ENCODE results near the gene NDE1. TPM values are rescaled to one million over a fixed set of nuclear protein-coding genes. Genes with fewer than 3 reads are reported as not detected.
A peak's percentile ranks its signal among the peaks of the same experiment; 100 is the strongest.

The NDE1 gene
- total and polyA plus RNA-seq, 9 of the 15 experiments (the other 6 are each of a cell fraction or from before 2014, with no cell fraction given), result 3.1 to 59.9 (median 30.0) TPM

- peak; percentile 37; the same call in 1 of the 2 replicates for TF ChIP-seq CGGBP1 (CRISPR knock-in tag; IDR thresholded peaks at IDR 0.05)
- no peak for TF ChIP-seq ETV1 (tag; conservative IDR thresholded peaks at IDR 0.05; ENCODE audit: low read depth)
- peak; percentile 69 for TF ChIP-seq CCNT2 (IDR thresholded peaks at IDR 0.05; ENCODE audit: borderline replicate concordance, extremely low read depth, insufficient read length, low read depth, low read length)
- 0 out of 4 replicates have a peak, but pooled peaks have one; percentile 37 to 54 for TF ChIP-seq NONO (IDR thresholded peaks at IDR 0.05; ENCODE audit: low read depth in 2 of 2, low read length in 1 of 2)
- no peak for TF ChIP-seq SREBF1 (IDR thresholded peaks at IDR 0.05; ENCODE audit: borderline replicate concordance, low read depth, low read length)
- no peak for TF ChIP-seq MIER1 (IDR thresholded peaks at IDR 0.05; ENCODE audit: low read depth)
- peak; percentile 70 for TF ChIP-seq TAF1 (IDR thresholded peaks at IDR 0.05; ENCODE audit: control insufficient read depth, extremely low read depth, insufficient read depth, low read length, severe bottlenecking)
- no peak for TF ChIP-seq SMAD3 (CRISPR knock-in tag; conservative IDR thresholded peaks at IDR 0.05)
- TF ChIP-seq NCOA1 (IDR thresholded peaks at IDR 0.05; ENCODE audit: low read depth), result no peak
- TF ChIP-seq TAL1 (IDR thresholded peaks at IDR 0.05), result no peak
- no peak for TF ChIP-seq KDM1A (IDR thresholded peaks at IDR 0.05)
- TF ChIP-seq ZKSCAN3 (CRISPR knock-in tag; IDR thresholded peaks at IDR 0.05), result no peak
- no peak for TF ChIP-seq E4F1 (CRISPR knock-in tag; IDR thresholded peaks at IDR 0.05; ENCODE audit: borderline replicate concordance)
- TF ChIP-seq MGA (IDR thresholded peaks at IDR 0.05), result peak; percentile 87
These were observed at the start of gene NDE1 (continued) for GRCh38 chr16:15650019-15650697.
